Prostate gland (tissue), 1 donor: ENCODE data around the gene CAV1.

Experiments
- POLR2A ChIP-seq: fragments of 450-650 bp; IDR thresholded peaks from one replicate; pipeline ENCODE4 v1.6.1; 2016; ENCODE audit warnings: antibody characterized with exemption, mild to moderate bottlenecking
- POLR2AphosphoS5 ChIP-seq: sonication (generic); formaldehyde crosslinking; IDR thresholded peaks from one replicate; pipeline ENCODE4 v1.6.1; 2017; ENCODE audit warnings: antibody characterized with exemption

DNA sequence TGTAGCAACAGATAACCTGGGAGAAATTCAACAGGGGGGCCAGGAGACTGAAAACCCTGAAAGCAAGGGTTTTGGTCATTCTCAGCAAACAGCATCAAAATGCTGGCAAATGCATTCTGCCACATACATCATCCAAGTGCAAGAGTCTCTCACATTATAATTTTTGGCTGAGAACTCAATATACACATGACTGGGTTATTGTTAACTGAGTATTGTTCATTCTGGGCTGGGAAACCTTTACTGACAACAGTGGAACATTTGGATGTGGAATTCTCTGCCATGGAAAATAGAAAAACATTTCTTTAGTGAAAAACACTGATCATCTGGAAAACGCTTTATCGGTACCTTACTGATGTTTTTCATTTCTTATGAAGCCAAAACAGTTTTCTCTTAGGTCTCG lies 74.0 kb downstream of the CAV1 start:
- TF ChIP-seq POLR2AphosphoS5, result no peak
- no peak for TF ChIP-seq POLR2A
